H1 (cell line): ENCODE results near the gene THOC5. TPM values are rescaled to one million over a fixed set of nuclear protein-coding genes. Genes with fewer than 3 reads are reported as not detected.

Experiments used
- CTCF ChIA-PET: fragments of 300-600 bp; sonication (Branson Sonifier 250); formaldehyde crosslinking; loops from one replicate; lab custom pipeline; 2021; ENCODE audit not compliant: partially characterized antibody; lab: Charles Lee
- POLR2A ChIA-PET: fragments of 300-600 bp; sonication (Branson Sonifier 250); formaldehyde crosslinking; loops from one replicate; lab custom pipeline; 2021; ENCODE audit warnings: inconsistent platforms; ENCODE audit not compliant: partially characterized antibody; lab: Charles Lee
- DNase-seq, 2 experiments: peaks; one replicate each; pipeline versions ENCODE4 v3.0.0 to v3.0.0-alpha.2; 2010 to 2022; ENCODE audit warnings: low spot score in 2 of 2, low read depth in 1 of 2, mixed read lengths in 1 of 2
- FAIRE-seq: peaks from 2 replicates; lab custom pipeline; 2011; peaks lifted over from hg19 to GRCh38; lab: Jason Lieb, UNC
- H2AFZ ChIP-seq: 2 replicates; pipeline ENCODE4 v1.8.1; 2012; ENCODE audit warnings: low read length, inconsistent platforms
- H2AK5ac ChIP-seq: 2 replicates; pipeline ENCODE4 v1.6.1; 2013; ENCODE audit warnings: low read depth, low read length
- H2BK120ac ChIP-seq: replicated peaks from 2 replicates; pipeline ENCODE3; 2013; ENCODE audit warnings: low read depth, low read length, inconsistent platforms
- H2BK12ac ChIP-seq: 2 replicates; pipeline ENCODE4 v1.6.1; 2013; ENCODE audit warnings: low read depth, low read length
- H2BK15ac ChIP-seq: 2 replicates; pipeline ENCODE4 v1.6.1; 2013; ENCODE audit warnings: low read length
- H2BK20ac ChIP-seq: 2 replicates; pipeline ENCODE4 v1.6.1; 2013; ENCODE audit warnings: low read length
- H2BK5ac ChIP-seq: 2 replicates; pipeline ENCODE4 v1.6.1; 2013; ENCODE audit warnings: low read depth, low read length
- H3K14ac ChIP-seq: 2 replicates; pipeline ENCODE4 v1.6.1; 2013; ENCODE audit warnings: inconsistent platforms; ENCODE audit not compliant: insufficient read length
- H3K18ac ChIP-seq: 2 replicates; pipeline ENCODE4 v1.6.1; 2013; ENCODE audit warnings: low read length; ENCODE audit errors: extremely low read depth
- H3K23ac ChIP-seq: 2 replicates; pipeline ENCODE4 v1.6.1; 2013; ENCODE audit warnings: inconsistent platforms; ENCODE audit not compliant: insufficient read length
- H3K23me2 ChIP-seq: 2 replicates; pipeline ENCODE4 v1.6.1; 2013; ENCODE audit warnings: low read depth, low read length
- H3K27ac ChIP-seq: 2 replicates; pipeline ENCODE4 v1.6.1; 2011; ENCODE audit warnings: low read depth, low read length, inconsistent platforms
- H3K27me3 ChIP-seq, 4 experiments: replicated peaks in 1 of 4; 1 replicate in 1 of 4; 2 replicates in 3 of 4; pipeline versions ENCODE4 v1.6.1 to v1.8.1; 2011 to 2013; ENCODE audit warnings: low read length in 3 of 4, mild to moderate bottlenecking in 3 of 4, inconsistent platforms in 2 of 4, mixed read lengths in 2 of 4, moderate library complexity in 1 of 4; ENCODE audit not compliant: control insufficient read depth in 3 of 4, insufficient read depth in 3 of 4; ENCODE audit errors: extremely low read depth in 1 of 4
- H3K36me3 ChIP-seq, 4 experiments: 2 replicates each; pipeline versions ENCODE4 v1.6.1 to v1.8.1; 2011 to 2013; ENCODE audit warnings: mild to moderate bottlenecking in 4 of 4, low read length in 3 of 4, moderate library complexity in 2 of 4, control low read depth in 1 of 4, inconsistent platforms in 1 of 4; ENCODE audit not compliant: insufficient read depth in 4 of 4, control insufficient read depth in 2 of 4
- H3K4ac ChIP-seq: replicated peaks from 2 replicates; pipeline ENCODE3; 2013; ENCODE audit warnings: low read length, low read depth, mixed read lengths, inconsistent platforms; ENCODE audit not compliant: insufficient read length
- H3K4me1 ChIP-seq, 4 experiments: replicated peaks in 1 of 4; 1 replicate in 1 of 4; 2 replicates in 3 of 4; pipeline versions ENCODE4 v1.6.1 to v1.8.1; 2011 to 2013; ENCODE audit warnings: low read length in 3 of 4, inconsistent platforms in 2 of 4, mixed read lengths in 1 of 4; ENCODE audit not compliant: insufficient read depth in 4 of 4, control insufficient read depth in 3 of 4
- H3K4me2 ChIP-seq, 2 experiments: 2 replicates each; pipeline versions ENCODE4 v1.6.1 to v1.8.1; 2011 to 2013; ENCODE audit warnings: low read depth in 2 of 2, low read length in 2 of 2, control low read depth in 1 of 2, inconsistent platforms in 1 of 2, mild to moderate bottlenecking in 1 of 2; ENCODE audit not compliant: insufficient read depth in 1 of 2
- H3K4me3 ChIP-seq, 4 experiments: fragments of 200-600, 300-600 bp in 1 of 4; sonication (generic), shearing (Covaris generic), sonication (Bioruptor Twin) in 1 of 4; 2 replicates each; pipeline versions ENCODE4 v1.5.1 to v1.8.1; 2011 to 2016; ENCODE audit warnings: low read length in 4 of 4, low read depth in 3 of 4, control low read depth in 2 of 4, inconsistent platforms in 2 of 4, mild to moderate bottlenecking in 2 of 4, mixed read lengths in 1 of 4, moderate library complexity in 1 of 4; ENCODE audit not compliant: insufficient read depth in 2 of 4; ENCODE audit errors: extremely low read depth in 1 of 4
- H3K56ac ChIP-seq: replicated peaks from 2 replicates; pipeline ENCODE3; 2013; ENCODE audit warnings: low read depth, mild to moderate bottlenecking, mixed read lengths, low read length, inconsistent platforms; ENCODE audit not compliant: insufficient read length
- H3K79me1 ChIP-seq: 2 replicates; pipeline ENCODE4 v1.6.1; 2013; ENCODE audit warnings: low read depth, low read length, control low read depth
- H3K79me2 ChIP-seq, 2 experiments: 2 replicates each; pipeline versions ENCODE4 v1.6.1 to v1.8.1; 2012 to 2013; ENCODE audit warnings: low read length in 2 of 2, mild to moderate bottlenecking in 2 of 2, inconsistent platforms in 1 of 2; ENCODE audit not compliant: insufficient read depth in 2 of 2, control insufficient read depth in 1 of 2
- H3K9ac ChIP-seq, 4 experiments: replicated peaks in 1 of 4; 1 replicate in 1 of 4; 2 replicates in 3 of 4; pipeline versions ENCODE4 v1.6.1 to v1.8.1; 2011 to 2013; ENCODE audit warnings: low read depth in 3 of 4, low read length in 3 of 4, control low read depth in 2 of 4, mild to moderate bottlenecking in 2 of 4, moderate library complexity in 2 of 4, inconsistent platforms in 1 of 4; ENCODE audit errors: extremely low read depth in 1 of 4
- H3K9me3 ChIP-seq, 2 experiments: 2 replicates each; pipeline versions ENCODE4 v1.6.1 to v1.8.1; 2012 to 2013; ENCODE audit warnings: mild to moderate bottlenecking in 2 of 2, moderate library complexity in 2 of 2, control low read depth in 1 of 2, inconsistent platforms in 1 of 2, low read depth in 1 of 2, low read length in 1 of 2, mixed read lengths in 1 of 2; ENCODE audit not compliant: insufficient read depth in 2 of 2
- H4K20me1 ChIP-seq, 2 experiments: replicated peaks in 1 of 2; 2 replicates each; pipeline versions ENCODE3 to v1.8.1; 2011 to 2013; ENCODE audit warnings: inconsistent platforms in 2 of 2, low read length in 2 of 2, mild to moderate bottlenecking in 1 of 2; ENCODE audit not compliant: insufficient read depth in 2 of 2, control insufficient read depth in 1 of 2
- H4K5ac ChIP-seq: 2 replicates; pipeline ENCODE4 v1.6.1; 2013; ENCODE audit warnings: low read length, low read depth, mixed read lengths, inconsistent platforms; ENCODE audit not compliant: insufficient read length
- H4K8ac ChIP-seq: 2 replicates; pipeline ENCODE4 v1.8.0; 2013; ENCODE audit warnings: mild to moderate bottlenecking, moderate library complexity, low read length, inconsistent platforms; ENCODE audit not compliant: insufficient read depth; ENCODE audit errors: extremely low read depth
- H4K91ac ChIP-seq: replicated peaks from 2 replicates; pipeline ENCODE3; 2013; ENCODE audit warnings: low read length, mixed read lengths, inconsistent platforms; ENCODE audit not compliant: insufficient read length
- CBX8 ChIP-seq: fragments of 300-800, 300-1000 bp; sonication (generic); IDR thresholded peaks from 2 replicates; pipeline ENCODE4 v1.7.1; 2016; ENCODE audit warnings: low read depth, low read length, borderline replicate concordance
- FOSL1 ChIP-seq: IDR thresholded peaks from 2 replicates; pipeline ENCODE4 v1.6.1; 2011; ENCODE audit warnings: mild to moderate bottlenecking, low read depth, low read length, moderate library complexity; ENCODE audit not compliant: insufficient read depth
- HDAC2 ChIP-seq, 2 experiments: fragments of 300-600 bp in 1 of 2; sonication (generic) in 1 of 2; IDR thresholded peaks; 2 replicates each; pipeline ENCODE4 v1.6.1; 2011 to 2012; ENCODE audit warnings: low read depth in 2 of 2, low read length in 2 of 2, mild to moderate bottlenecking in 2 of 2, moderate library complexity in 2 of 2, borderline replicate concordance in 1 of 2, inconsistent platforms in 1 of 2
- NRF1 ChIP-seq: IDR thresholded peaks from 2 replicates; pipeline ENCODE4 v1.6.1; 2011; ENCODE audit warnings: mild to moderate bottlenecking, low read depth, low read length, improper control_type of control experiment
- POLR2A ChIP-seq, 2 experiments: IDR thresholded peaks; 1 replicate in 1 of 2; 2 replicates in 1 of 2; pipeline ENCODE4 v1.6.1; 2011; ENCODE audit warnings: low read depth in 2 of 2, low read length in 2 of 2, mild to moderate bottlenecking in 2 of 2; ENCODE audit errors: control extremely low read depth in 1 of 2
- RFX5 ChIP-seq: IDR thresholded peaks from 2 replicates; pipeline ENCODE4 v1.6.1; 2011; ENCODE audit warnings: low read depth, low read length, improper control_type of control experiment, borderline replicate concordance
- SP1 ChIP-seq: IDR thresholded peaks from 2 replicates; pipeline ENCODE4 v1.6.1; 2011; ENCODE audit warnings: low read depth, low read length
- SP4 ChIP-seq: IDR thresholded peaks from 2 replicates; pipeline ENCODE4 v1.6.1; 2012; ENCODE audit warnings: low read length, inconsistent platforms
- SUZ12 ChIP-seq: fragments of 200-600 bp; sonication (generic); IDR thresholded peaks from 2 replicates; pipeline ENCODE4 v1.6.1; 2012; ENCODE audit warnings: mild to moderate bottlenecking, inconsistent platforms, low read length, moderate library complexity, mixed read lengths
- TAF7 ChIP-seq: optimal IDR thresholded peaks from 2 replicates; pipeline ENCODE3; 2011; ENCODE audit warnings: low read depth, mild to moderate bottlenecking, inconsistent platforms, low read length, moderate library complexity, borderline replicate concordance
- TCF12 ChIP-seq: IDR thresholded peaks from 2 replicates; pipeline ENCODE4 v1.6.1; 2011; ENCODE audit warnings: low read depth, mild to moderate bottlenecking, low read length
- WGBS, 2 experiments: shearing (Covaris generic) in 1 of 2; methylation state at CpG; one replicate each; pipeline versions ENCODE4 v1.1.6 to v1.1.7; 2013 to 2015; ENCODE audit warnings: low lambda C conversion rate in 2 of 2, mixed read lengths in 2 of 2, inconsistent platforms in 1 of 2, low coverage in 1 of 2, missing lambda C conversion rate in 1 of 2; ENCODE audit not compliant: insufficient replicate concordance in 2 of 2, insufficient coverage in 1 of 2, insufficient read length in 1 of 2; ENCODE audit errors: extremely low coverage in 1 of 2, missing lambda C conversion rate in 1 of 2; 5-methylcytosine and 5-hydroxymethylcytosine counted together
- polyA plus RNA-seq, 7 experiments: library from polyadenylated mRNA; depleted of rRNA in 3 of 7; stranded (reverse) in 5 of 7; unstranded in 2 of 7; fragments of >200 nt in 5 of 7; fragments of 200-250 nt in 2 of 7; gene quantifications; 1 replicate in 5 of 7; 2 replicates in 1 of 7; 4 replicates in 1 of 7; pipeline versions ENCODE4 v1.2.1 to v1.2.3, GENCODE V29; 2011 to 2013; ENCODE audit warnings: missing spikeins in 2 of 7, mixed read lengths in 2 of 7
- total RNA-seq: library from RNA; stranded (reverse); fragmentation: NEBNext Ultra II Directional; extraction: Animal tissue kit (Norgen Biotek cat#: 25700); gene quantifications from 2 replicates; pipeline ENCODE4 v1.2.1, GENCODE V29; 2021

Gene THOC5
- total and polyA plus RNA-seq, 2 of the 8 experiments (the other 6 are each of a cell fraction or from before 2014, with no cell fraction given) = 27.7 to 65.7 TPM

GRCh38 chr22:29574762-29575450 lies 21.3 kb upstream of the THOC5 start:
- 94% methylated on average over 6 of the region's 7 CpGs; no CpG with 5 or more reads in 1 of the 2 experiments for WGBS, 2 experiments
- no peak for DNase-seq
- no peak overlapping the region for H3K23ac ChIP-seq
- no peak overlapping the region for H3K56ac ChIP-seq
- H3K4me1 ChIP-seq = peaks cover 0 to 5% (median 4%) of the 10 kb centered on the region in 4 experiments; a peak in 6 of 7 replicates
- H4K8ac ChIP-seq = no peak overlapping the region
- H2BK120ac ChIP-seq = no peak overlapping the region
- no peak overlapping the region for H4K5ac ChIP-seq
- peaks cover 0 to 5% of the 10 kb centered on the region in 2 experiments; a peak in 2 of 4 replicates for H3K79me2 ChIP-seq
- FAIRE-seq = no peak
- no peak overlapping the region for H2BK5ac ChIP-seq
- H3K14ac ChIP-seq = no peak overlapping the region
- H3K4me3 ChIP-seq = no peak overlapping the region
- H3K23me2 ChIP-seq = no peaks in the 10 kb centered on the region
- no peak overlapping the region for H2AK5ac ChIP-seq
- no peak overlapping the region for H2AFZ ChIP-seq
- no peaks in the 10 kb centered on the region for H3K9me3 ChIP-seq
- no peak overlapping the region for H3K27ac ChIP-seq
- H3K36me3 ChIP-seq = peaks cover 0 to 19% (median 6%) of the 10 kb centered on the region in 4 experiments; a peak in 4 of 8 replicates
- no peak overlapping the region for H3K18ac ChIP-seq
- no peak overlapping the region for H4K91ac ChIP-seq
- H3K4ac ChIP-seq = no peak overlapping the region
- peaks cover 8% of the 10 kb centered on the region for H3K79me1 ChIP-seq
- H2BK12ac ChIP-seq = no peak overlapping the region
- H3K4me2 ChIP-seq = no peak overlapping the region
- POLR2A ChIA-PET = interaction anchor here (0.6 to 3.8 kb wide), 6 partner anchors 14 to 777 kb away, joined by 3 to 13 read pairs (median 4); partner anchors contain the start of gene THOC5
- H2BK20ac ChIP-seq = no peak overlapping the region
- TF ChIP-seq NRF1 (no peak), SP1 (no peak), FOSL1 (no peak), RFX5 (no peak), CBX8 (no peak), TCF12 (no peak), SP4 (no peak), TAF7 (no peak), POLR2A (IDR thresholded peaks at IDR 0.05; ENCODE audit: control extremely low read depth in 1 of 2, low read depth in 2 of 2, low read length in 2 of 2) (no peak), SUZ12 (no peak), HDAC2 (IDR thresholded peaks at IDR 0.05; ENCODE audit: borderline replicate concordance in 1 of 2, low read depth in 2 of 2, low read length in 2 of 2) (no peak)
- TF ChIP-seq, all 59 proteins: peak for 0
- CTCF ChIA-PET = interaction anchor here (1.1 to 1.5 kb wide), 2 partner anchors 15 to 113 kb away, joined by 3 to 5 read pairs; no protein-coding TSS in a partner anchor
- no peak overlapping the region for H3K9ac ChIP-seq
- peaks cover 0 to 4% of the 10 kb centered on the region in 2 experiments for H4K20me1 ChIP-seq
- H3K27me3 ChIP-seq = no peaks in the 10 kb centered on the region
- H2BK15ac ChIP-seq = no peak overlapping the region
